Activated T-helper 9 cell treated with anti-CD3 and anti-CD28 coated beads, Interleukin-2, amount 50 U/mL, for 16 hours (primary cell): Measurements from ENCODE around the gene EFCAB5.
"Not testable (repeated sequence)": the region's sequence is repeated elsewhere in the genome, so short reads cannot be mapped to it uniquely, and the experiment has no call there.

Experiments used
- DNase-seq: peaks from one replicate; pipeline ENCODE4 v3.0.0-alpha.2; 2020; ENCODE audit warnings: low read depth

Gene EFCAB5

GRCh38 chr17:29941334-29941733 lies at the start of gene EFCAB5:
Gene EFCAB5, plus strand, starts transcription at chr17:29941634. Its CDS starts 163 bp downstream, at chr17:29941797.
- DNase-seq: no peak

- DNase-seq: no peak
Observed at GRCh38 chr17:29892201-29892600, 49.2 kb upstream of the EFCAB5 start.

- DNase-seq: not testable (repeated sequence)
Observed at GRCh38 chr17:29897136-29897535, 44.3 kb upstream of the EFCAB5 start.

DNA sequence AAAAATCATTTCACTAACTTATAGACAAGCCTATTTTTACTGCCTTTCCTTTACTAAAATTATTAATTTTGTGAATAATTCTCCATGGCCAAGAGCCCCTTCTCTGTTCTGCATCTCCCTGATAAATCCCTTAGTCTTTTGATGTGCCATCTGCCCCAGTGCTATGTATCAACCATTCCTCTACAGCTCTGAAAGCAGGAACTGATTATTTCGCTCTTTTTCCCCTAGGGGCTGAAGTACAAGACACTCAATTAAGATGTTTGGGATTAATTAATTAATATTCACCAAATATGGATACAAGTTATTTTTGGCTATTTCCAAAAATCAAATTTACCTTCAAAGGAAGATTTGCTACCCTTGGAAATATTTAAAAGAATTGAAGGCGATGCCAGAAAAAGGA lies 38.0 kb upstream of the EFCAB5 start:
- DNase-seq: no peak

DNA sequence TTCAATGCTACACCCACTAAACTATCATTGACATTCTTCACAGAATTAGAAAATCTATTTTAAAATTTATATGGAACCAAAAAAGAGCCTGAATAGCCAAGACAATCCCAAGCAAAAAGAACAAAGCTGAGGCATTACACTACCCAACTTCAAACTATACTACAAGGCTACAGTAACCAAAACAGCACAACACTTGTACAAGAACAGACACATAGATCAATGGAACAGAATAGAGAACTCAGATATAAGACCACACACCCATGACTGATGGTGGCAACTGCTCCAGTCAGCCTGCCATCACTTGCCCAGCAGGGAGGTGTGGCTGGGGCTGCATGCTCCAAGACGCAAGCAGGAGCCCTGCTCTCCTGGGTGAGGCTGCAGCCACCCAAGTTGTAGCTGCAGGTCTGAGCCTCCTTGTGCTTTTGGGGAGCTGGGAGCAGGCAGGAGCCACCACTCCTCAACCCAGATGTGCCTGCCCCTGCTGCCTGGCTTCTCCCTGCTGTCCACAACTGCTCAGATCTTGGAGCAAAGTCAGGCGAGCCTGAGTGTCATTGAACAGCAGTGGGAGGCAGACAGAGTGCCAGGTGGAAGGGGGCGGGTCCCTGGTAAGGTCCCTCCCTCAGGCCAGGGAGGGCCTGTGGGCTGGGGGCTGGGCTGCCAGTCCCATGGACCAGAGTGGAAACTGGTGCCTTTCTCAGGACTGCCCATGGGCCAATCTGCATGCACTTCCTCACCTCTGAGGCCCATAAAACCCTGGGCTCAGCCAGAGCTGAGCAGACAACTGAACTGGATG lies 36.2 kb upstream of the EFCAB5 start:
- no peak for DNase-seq

DNA sequence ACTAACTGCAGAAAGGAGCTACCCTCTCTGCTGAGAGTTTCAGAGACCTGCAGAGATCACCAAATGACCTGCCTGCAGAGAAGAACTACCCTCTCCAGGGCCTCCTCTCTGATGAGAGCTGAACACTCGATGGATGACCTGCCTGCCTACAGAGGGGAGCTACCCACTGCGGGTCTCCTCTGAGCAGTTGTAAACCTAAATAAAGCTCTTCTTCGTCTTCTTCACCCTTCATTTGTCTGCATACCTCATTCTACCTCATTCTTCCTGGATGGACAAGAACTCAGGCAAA lies 35.6 kb upstream of the EFCAB5 start:
- no peak for DNase-seq

DNA sequence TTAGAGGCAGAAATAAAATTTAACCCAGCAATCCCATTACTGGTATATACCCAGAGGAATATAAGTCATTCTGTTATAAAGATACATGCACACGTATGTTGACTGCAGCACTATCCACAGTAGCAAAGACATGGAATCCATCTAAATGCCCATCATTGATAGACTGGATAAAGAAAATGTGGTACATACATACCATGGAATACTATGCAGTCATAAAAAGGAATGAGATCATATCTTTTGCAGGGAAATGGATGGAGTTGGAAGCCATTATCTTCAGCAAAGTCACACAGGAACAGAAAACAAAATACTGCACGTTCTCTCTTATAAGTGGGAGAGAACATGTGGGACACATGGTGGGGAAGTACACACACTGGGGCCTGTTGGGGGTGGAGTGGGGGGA lies 34.5 kb upstream of the EFCAB5 start:
- DNase-seq: no peak

- no peak for DNase-seq
Observed at GRCh38 chr17:29909236-29910003, 32.0 kb upstream of the EFCAB5 start.

- DNase-seq: no peak
Observed at GRCh38 chr17:29911641-29912177, 29.7 kb upstream of the EFCAB5 start.

GRCh38 chr17:29914819-29915537 lies 26.5 kb upstream of the EFCAB5 start:
- DNase-seq: no peak

GRCh38 chr17:29918016-29918415 lies 23.4 kb upstream of the EFCAB5 start:
- no peak for DNase-seq

- DNase-seq: no peak
Observed at GRCh38 chr17:29918922-29919856, 22.2 kb upstream of the EFCAB5 start.

DNA sequence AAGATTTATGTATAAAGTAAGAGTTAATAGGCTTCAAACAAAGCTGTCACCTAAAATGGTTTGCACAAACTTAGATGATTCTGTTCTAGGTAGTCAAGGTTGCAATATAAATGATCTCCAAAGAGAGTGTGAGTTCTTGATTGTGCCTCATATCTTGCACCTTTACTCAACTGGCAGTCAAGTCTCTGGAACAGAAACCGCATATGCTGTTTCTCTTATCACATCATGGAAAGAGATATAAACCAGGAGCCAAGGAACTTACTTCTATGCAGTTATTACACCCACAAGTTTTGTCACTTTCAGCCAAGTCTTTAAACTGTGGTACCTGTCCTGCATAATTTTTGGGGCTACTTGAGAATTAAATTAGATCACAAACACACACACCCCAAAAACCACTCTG lies 16.6 kb upstream of the EFCAB5 start:
- DNase-seq: no peak

- DNase-seq: no peak
Observed at GRCh38 chr17:29927546-29927945, 13.9 kb upstream of the EFCAB5 start.

- no peak for DNase-seq
Observed at GRCh38 chr17:29929006-29929532, 12.4 kb upstream of the EFCAB5 start.

- peak; percentile 83 for DNase-seq
Observed at GRCh38 chr17:29929533-29930408, 11.7 kb upstream of the EFCAB5 start, which contains the start of gene SSH2. Gene SSH2, minus strand, starts transcription at chr17:29930228. Its CDS starts 228 bp downstream, at chr17:29930000.

- no peak for DNase-seq
Observed at GRCh38 chr17:29930409-29931010, 10.9 kb upstream of the EFCAB5 start.

GRCh38 chr17:29931231-29931932 lies 10.1 kb upstream of the EFCAB5 start:
- peak; percentile 48 for DNase-seq

DNA sequence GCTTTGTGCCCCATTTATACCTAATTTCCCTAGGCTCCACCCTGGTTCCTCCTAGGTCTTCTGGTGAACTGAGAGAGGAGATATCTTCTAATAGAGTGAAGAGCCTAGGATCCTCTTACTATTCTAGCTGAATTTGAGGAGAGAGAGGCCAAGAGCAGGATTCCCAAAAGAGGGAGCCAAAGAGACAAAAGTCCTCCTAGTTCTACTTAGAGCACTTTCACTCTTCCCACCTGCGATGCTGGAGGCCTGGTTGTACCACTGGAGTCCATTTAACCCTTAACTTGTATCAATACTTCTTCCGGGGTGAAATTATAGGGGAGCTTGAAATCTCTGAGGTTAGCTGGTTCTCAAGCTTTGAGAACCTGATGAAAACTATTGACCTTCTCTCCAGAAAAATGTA lies 8.1 kb upstream of the EFCAB5 start:
- no peak for DNase-seq
